GM19238 (cell line): ENCODE data around the gene KRAS.
A peak's percentile ranks its signal among the peaks of the same experiment; 100 is the strongest.

ENCODE experiments used
- DNase-seq: peaks from one replicate; pipeline ENCODE4 v3.0.0; 2011; ENCODE audit warnings: low spot score; ENCODE audit not compliant: insufficient read length

Gene KRAS

DNA sequence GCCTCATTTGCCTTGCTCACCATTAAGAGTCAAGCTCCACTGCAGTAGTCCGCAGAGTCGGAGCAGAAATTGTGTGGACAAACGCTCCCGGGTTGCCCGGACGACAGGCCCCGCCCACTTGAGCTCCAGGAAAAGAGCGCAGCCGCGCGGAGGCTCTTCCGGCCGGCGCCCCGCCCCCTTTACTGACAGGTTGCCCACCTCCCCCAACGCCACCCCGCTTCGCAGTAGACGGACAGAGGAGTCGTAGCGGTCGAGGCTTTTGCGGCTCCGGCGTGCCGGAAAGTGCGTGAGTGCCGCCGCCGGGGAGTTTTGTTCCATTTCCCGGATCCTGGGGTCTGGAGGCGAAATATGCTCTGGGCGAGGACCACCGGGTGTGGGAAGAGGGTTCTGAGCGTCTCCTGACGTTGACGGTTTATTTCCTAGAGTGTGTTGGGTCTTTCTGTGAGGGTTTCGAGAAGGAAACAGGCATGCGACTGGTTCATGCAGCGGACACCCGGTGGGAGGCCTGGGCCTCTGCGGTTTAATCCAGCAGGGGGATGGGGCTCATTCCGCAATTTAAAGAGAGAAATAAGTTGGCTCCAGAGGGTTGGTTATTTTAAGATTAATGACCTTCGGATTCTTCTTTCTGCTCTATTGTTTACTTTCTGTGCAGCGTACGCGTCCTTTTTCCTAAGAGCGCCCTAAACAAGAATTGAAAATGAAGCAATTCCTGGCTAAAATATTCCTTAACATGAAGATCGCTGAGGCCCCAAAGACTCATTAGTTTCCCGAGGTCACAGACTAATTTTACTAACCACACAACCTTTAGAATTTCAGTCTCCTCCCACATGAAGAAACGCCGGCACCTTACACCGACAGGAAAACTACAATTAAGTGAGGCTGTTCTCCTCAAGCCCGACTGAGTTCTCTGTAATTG, 55.4 kb downstream of the KRAS start, which contains the start of the genes DNAI7 and ETFRF1:
Gene DNAI7, minus strand, starts transcription at position 105 of the 916 bp plus-strand sequence. Its CDS starts 82 bp downstream, at position 23.
Gene ETFRF1, plus strand, starts transcription at position 182 of the 916 bp plus-strand sequence. CDS start 8,720 bp downstream, outside the sequence.
- DNase-seq: peak; percentile 74

DNA sequence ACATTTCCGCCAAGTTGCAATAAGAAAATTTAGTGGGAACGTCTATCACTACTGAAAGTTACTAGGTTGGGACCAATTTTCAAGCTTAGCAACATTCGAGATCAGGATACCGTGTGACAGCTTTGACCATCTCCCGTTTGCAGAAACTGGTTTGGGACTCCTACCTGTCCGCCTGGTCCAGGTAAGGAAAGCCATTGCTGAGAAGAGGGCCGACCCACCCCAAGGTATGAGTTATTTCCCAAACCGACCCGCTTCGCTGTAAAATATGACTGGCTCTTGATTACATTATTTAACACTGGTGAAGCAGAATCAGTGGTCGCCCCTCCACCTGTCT, 56.0 kb downstream of the KRAS start:
- no peak for DNase-seq

DNA sequence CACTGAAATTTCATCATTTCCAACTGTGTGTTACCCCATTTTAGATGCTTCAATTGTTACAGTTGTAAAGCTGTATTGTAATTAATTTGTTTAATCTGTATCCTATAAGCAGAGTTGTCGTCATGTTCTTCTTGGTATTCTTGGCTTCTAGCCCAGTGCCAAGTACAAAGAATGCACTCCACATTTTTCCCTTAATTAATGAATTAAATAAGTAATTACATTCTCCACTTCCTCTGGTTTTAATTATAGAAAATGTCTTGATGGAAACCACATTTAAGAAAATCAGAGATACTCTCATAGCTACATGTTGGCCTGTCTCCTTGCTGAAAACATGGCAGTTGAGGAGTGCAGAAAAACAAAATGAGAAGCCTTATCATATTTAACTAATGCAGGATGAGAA, 56.5 kb downstream of the KRAS start:
- no peak for DNase-seq

DNA sequence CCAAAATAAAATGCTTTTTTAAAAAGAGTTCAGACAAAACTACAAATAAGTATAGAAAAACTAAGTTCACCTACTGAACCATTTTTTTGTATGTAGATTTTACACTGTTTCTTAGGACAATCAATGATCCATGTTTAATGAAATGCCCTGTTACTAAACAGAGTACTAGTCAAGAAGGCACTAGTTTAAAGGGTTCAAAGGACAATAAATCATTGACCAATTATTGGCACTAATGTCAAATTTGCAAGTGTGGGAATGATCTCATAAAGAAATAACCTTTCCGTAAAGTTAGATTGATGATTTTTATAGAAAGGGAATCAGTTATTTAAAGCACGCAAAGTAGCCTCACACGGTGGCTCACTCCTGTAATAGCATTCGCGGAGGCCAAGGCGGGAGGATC, 59.9 kb downstream of the KRAS start:
- no peak for DNase-seq

DNA sequence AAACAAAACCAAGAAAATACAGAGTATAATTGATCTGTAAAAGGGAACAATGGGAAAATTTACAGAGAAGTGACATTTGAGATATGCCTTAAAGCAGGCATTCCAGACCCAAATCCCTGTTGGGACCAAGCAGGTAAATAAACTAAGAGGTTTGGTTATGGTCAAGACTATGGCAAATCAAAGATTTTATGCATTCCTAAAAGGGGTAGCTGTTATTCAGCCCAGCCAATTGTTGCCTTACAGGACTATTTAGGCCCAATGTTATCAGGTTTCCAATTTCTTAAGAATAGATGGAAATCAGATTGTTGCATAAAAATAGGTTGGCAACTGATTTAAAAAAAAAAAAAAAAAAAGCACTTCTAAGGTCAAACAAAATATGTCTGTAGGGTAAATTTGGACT, 61.1 kb downstream of the KRAS start:
- no peak for DNase-seq

DNA sequence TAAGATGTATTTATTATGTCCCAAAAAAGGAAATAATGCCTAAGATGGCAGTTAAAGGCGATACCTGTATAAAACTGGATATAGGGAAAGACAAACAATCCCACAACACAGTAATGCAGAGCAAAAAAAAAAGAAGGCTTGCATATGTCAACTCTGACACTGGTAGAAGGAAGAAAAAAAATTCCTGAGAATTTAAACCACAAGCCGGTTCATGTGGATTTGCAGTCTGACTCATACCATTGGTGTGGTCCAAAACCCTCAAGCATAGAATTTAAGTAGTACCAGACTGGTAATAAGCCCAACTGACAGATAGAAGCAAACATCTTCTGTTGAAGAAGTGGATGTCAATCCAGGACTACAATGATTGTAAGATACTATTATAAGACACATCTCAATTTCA, 62.9 kb downstream of the KRAS start:
- DNase-seq: no peak

DNA sequence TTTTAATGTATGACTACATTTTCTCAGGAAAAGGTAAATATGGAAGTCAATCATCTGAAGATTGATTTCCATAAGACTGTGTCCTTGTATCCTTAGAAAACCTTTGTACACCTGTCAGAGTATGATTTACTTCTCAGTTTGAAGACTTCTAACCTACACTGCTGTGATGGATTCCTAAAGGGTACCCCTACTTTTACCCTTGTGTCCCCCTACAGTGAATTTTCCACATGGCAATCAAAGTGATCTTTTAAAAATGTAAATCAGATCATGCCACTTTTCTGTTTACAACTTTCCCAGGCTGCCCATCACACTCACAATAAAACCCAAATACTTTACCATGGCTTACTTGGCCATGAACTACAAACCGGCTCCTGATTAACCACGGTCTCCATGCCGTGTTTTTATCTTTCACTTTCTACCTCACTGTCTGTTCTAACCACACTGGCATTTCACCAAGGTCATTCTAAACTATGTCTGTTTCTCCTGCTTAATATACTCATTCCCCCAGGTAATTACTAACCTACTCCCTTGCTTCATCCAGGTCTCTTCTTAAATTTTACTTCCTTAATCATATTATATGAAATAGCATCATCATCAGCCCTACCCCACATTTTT, 63.8 kb downstream of the KRAS start:
- no peak for DNase-seq

- no peak for DNase-seq
Measured at GRCh38 chr12:25186038-25186787, 64.5 kb downstream of the KRAS start.

GRCh38 chr12:25184132-25184531, 66.6 kb downstream of the KRAS start:
- DNase-seq: no peak

DNA sequence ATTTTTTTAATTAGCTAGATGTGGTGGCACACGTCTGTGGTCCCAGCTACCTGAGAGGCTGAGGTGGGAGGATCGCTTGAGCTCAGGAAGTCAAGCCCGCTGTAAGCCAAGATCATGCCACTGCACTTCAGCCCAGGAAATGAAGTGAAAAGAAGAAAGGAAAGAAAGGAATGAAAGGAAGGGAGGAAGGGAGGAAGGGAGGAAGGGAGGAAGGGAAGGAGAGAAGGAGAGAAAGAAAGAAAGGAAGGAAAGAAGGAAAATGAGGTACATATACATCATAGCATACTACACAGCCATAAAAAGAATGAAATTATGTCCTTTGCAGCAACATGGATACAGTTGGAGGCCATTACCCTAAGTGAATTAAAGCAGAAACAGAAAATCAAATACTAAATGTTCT, 68.0 kb downstream of the KRAS start:
- DNase-seq: no peak

GRCh38 chr12:25162866-25163265, 87.9 kb downstream of the KRAS start:
- DNase-seq: no peak

GRCh38 chr12:25156061-25156460, 94.7 kb downstream of the KRAS start:
- no peak for DNase-seq

DNA sequence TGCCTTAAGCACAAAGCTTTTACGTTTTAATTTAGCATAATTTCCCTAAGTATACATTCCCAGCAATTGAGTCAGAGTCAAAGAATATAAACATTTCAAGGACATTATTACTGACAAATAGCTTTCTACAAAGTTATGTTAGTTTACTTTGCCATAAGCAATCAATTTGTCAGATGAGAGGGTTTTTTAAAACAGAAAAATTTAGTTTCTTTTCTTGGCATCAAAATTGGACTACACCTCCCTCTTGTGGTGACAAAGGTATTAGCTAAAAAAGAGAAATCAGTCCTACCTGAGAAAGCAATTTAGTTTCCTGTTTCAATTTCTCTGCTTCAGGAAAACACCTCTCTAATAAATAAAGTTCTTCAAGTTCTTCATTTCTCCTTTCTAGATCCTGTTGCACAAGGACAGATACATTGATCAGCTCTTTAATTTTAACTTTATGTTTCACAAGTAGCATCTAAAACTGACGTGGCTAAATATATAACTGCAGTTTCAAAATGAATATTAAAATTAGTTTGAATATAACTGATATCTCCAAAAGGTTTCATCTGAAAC, 95.6 kb downstream of the KRAS start:
- peak; percentile 10 for DNase-seq
